GM19193 (cell line): Measurements from ENCODE around the gene REPS1.

Source experiments
- POLR2A ChIP-seq: IDR thresholded peaks from 4 replicates; pipeline ENCODE4 v1.6.1; 2011; ENCODE audit not compliant: insufficient read depth, insufficient read length; ENCODE audit errors: extremely low read depth

REPS1 gene

GRCh38 chr6:139013185-139013800 lies 25.2 kb upstream of the REPS1 start:
- no peak for TF ChIP-seq POLR2A

GRCh38 chr6:139011980-139012379 lies 23.9 kb upstream of the REPS1 start:
- no peak for TF ChIP-seq POLR2A

GRCh38 chr6:139010674-139011073 lies 22.6 kb upstream of the REPS1 start:
- TF ChIP-seq POLR2A: no peak

GRCh38 chr6:139008117-139008516 lies 20.1 kb upstream of the REPS1 start:
- TF ChIP-seq POLR2A: no peak

GRCh38 chr6:139007428-139007827 lies 19.4 kb upstream of the REPS1 start:
- no peak for TF ChIP-seq POLR2A

DNA sequence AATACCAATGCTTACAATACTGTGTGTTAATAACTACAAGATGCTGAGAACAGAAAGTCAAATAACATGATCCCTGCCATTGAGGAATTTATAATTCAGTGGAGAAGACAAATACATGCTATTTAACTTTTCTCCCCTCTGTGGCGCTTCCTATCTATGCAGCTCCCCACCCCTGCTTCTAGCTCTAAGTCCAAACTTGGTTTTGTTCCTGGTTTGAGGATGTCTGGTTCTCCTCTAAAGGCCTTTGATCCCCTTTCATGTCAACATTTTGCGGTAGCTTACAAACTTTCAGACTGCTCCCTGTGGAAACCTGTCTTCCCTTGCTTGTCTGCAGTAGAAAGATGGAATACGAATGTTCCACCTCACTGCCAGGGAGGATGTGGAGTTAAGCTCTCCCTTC lies 18.4 kb upstream of the REPS1 start:
- no peak for TF ChIP-seq POLR2A

- TF ChIP-seq POLR2A: no peak
Measured at GRCh38 chr6:139003751-139004150, 15.7 kb upstream of the REPS1 start.

DNA sequence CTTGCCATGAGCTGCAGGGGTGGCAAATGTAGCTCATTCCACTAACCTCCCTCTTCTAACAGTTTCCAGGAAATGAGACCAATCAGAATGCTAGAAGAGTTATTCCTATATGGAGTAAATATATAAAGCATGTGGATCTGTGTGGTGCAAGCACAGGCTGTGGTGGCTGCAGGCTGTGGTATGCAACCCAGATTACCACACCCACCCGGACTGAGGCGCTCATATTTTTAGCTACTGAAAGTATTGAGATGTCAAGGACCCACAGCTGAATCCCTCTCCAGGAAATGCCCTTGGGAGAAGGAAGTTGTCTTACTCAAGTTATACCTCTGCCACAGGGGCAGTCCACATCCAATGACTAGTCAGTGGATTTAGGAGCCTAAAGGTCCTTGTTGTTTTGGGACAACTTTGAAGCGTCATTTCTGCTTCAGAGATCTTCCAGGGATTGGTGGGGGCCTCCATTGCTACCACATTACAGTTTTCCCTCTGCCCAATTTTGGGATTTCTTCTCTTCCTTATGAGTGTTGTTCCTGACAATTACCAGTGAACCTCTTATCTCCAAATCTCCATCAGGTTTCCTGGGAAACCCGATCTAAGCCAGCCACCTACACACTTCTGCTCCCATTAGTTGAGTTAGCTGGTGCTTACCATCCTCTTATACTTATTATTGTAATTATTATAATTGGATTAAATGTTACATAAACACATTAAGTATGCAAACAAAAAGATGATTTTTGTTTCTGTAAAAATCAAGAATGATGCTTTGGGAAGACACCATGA lies 12.1 kb upstream of the REPS1 start:
- no peak for TF ChIP-seq POLR2A

GRCh38 chr6:138997136-138997535 lies 9.1 kb upstream of the REPS1 start:
- TF ChIP-seq POLR2A: no peak

- no peak for TF ChIP-seq POLR2A
Measured at GRCh38 chr6:138996524-138996923, 8.5 kb upstream of the REPS1 start.

GRCh38 chr6:138991206-138991605 lies 3.2 kb upstream of the REPS1 start:
- no peak for TF ChIP-seq POLR2A

DNA sequence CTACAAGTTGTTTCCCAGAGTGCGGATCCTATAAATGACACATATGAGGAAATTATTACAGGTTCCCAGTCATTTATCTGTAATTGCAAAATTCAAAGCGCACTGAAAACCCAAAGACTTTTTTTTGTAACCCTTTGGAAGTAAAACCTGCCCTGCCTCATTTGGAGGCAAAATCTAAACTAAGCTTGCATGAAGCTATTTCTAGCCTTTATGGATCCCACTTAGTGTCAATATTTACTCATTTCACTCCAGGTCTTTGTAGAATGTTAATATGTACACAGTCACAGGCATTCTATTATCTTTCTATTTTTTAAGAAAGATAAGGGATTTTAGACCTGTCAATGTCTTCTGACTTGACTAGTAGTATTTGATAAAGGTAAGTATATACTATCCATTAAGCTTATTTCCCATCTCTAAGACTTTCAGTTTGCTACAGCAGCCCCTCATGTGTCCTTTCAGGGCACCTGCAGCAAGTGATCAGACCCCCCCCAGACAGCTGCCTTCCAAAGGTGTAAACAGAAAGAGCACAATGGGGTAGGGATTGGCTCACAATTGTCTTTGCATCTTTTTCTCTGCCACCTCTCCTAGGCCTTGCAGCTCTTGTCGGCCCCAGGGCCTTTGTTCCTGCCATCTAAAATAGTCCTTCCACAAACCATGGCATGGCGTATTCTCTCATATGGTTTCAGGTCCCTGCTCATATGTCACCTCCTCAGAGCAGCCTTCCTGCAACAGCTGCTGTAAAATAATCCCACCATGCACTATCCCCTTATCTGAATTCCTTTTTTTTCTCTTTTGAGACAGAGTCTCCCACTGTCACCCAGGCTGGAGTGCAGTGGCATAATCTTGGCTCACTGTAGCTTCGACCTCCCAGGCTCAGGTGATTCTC lies 1.3 kb upstream of the REPS1 start:
- no peak for TF ChIP-seq POLR2A

GRCh38 chr6:138988469-138988834 lies 399 bp upstream of the REPS1 start:
- TF ChIP-seq POLR2A: no peak

DNA sequence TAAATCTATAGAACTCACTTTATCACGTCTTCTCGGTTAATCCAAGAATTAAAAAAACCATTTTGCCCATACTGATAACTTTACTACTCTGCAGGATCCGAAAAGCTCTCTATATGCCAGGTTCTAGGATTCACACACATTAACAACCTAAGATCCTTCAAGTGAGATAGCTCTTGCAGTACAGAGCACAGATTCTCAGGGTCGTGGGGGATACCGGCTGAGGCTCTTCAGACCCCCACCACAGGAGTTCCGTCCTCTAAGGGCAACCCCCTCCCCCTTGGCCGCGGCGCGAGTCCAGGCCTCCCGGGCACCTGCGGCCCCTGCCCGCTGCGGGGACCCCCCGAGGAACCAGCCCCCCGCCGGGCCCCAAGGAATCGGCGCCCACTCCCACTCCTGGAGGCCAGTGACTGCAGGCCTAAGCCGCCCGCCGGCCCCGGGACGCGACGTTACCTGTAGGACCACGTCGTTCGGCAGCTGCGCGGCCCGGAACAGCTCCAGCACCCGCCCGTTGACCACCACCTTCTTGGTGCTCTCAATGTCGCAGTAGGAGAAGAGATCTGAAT lies 892 bp downstream of the REPS1 start:
- no peak for TF ChIP-seq POLR2A

- TF ChIP-seq POLR2A: no peak
Measured at GRCh38 chr6:138986578-138986977, 1.5 kb downstream of the REPS1 start.
